Stimulated activated CD4-positive, alpha-beta T cell treated with anti-CD3 and anti-CD28 coated beads, Interleukin-15, amount 100 ng/mL, for 24 hours (primary cell): ENCODE results near the gene PPP6R2.
"Not testable (repeated sequence)": the region's sequence is repeated elsewhere in the genome, so short reads cannot be mapped to it uniquely, and the experiment has no call there.

Experiments
- DNase-seq: peaks from one replicate; pipeline ENCODE4 v3.0.0-alpha.2; 2020

PPP6R2 gene

DNA sequence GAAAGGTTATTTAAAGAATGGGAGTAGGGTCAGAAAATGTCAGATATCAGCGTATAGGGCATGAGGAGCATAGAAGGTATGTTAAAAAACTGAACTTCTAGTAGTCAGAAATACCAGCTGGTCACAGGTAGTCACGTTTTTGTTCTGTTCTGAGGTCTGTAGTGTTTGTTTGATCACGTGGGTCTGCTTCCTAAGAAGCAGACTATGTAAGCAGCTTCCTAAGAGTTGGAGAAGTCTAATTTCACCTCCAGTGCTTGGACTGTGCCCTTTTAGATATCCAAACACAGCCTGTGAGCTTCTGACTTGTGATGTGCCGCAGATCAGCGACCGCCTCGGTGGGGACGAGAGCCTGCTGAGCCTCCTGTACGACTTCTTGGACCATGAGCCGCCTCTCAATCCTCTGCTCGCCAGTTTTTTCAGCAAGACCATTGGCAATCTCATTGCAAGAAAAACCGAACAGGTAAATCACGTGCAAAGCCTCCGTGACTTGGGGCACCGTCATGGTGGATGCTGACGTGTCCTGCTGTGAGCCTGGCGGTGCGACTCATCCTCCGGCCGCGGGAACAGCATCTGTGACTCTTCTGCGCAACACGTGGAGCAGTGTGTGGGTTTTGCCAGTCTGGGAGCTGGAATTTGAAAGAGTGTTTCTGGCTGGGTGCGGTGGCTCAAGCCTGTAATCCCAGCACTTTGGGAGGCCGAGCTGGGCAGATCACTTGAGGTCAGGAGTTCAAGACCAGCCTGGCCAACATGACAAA is 63.5 kb downstream of the PPP6R2 start:
- no peak for DNase-seq

GRCh38 chr22:50408311-50408710 is 65.2 kb downstream of the PPP6R2 start:
- no peak for DNase-seq

DNA sequence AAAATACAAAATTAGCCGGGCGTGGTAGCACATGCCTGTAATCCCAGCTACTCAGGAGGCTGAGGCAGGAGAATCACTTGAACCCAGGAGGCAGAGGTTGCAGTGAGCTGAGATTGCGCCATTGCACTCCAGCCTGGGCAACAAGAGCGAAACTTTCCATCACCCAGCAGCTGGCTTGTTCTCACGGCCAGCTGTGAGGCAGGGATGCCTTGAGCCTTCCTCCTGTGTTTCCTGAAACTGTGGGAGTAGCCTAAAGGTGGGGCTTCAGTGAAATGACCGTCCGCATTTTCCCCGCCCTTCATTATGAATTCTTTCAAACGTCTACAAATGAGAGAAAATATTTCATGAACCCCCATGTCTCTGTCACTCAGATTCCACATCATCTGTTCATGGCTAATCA is 65.8 kb downstream of the PPP6R2 start:
- not testable (repeated sequence) for DNase-seq

- no peak for DNase-seq
These were observed 71.5 kb downstream of the PPP6R2 start for GRCh38 chr22:50414476-50415248.

- DNase-seq: no peak
These were observed 72.3 kb downstream of the PPP6R2 start for GRCh38 chr22:50415426-50415825.

- no peak for DNase-seq
These were observed 73.9 kb downstream of the PPP6R2 start for GRCh38 chr22:50416996-50417395.

DNA sequence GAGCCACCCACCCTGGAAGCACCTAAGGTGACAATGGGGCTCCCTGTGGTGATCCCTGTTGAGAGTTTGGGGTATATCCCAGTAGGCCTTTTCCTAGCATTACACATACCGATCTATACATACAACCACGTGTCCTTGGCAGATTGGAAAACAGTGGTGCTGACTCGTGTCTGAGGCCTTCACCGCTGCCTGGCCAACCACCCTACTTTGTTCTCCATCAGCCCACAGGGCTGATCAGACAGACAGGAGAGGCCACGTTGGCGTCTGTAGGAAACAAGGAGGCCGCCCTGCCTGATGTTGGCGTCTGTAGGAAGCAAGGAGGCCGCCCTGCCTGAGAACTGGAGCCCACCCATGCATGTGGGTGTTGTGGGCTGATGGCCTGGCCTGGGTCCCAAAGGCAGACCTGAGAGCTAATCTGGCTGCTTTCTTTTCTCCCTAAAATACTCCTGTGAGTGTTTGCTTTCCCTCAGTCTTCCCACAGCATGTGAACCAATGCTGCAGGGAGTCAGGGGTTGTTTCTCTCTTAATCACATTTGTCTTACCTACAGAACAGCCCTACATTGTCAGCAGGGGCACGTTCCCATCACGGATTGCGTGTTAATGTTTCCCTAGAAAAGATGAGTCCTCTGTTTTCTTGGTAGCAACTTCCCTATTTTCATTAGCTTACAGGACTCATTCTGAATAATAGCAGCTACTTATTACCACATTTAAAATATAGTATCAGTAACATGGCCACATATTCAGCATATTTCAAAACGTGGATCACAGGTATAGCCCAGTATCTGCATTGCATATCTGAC is 74.5 kb downstream of the PPP6R2 start:
- no peak for DNase-seq

GRCh38 chr22:50418624-50419023 is 75.5 kb downstream of the PPP6R2 start:
- DNase-seq: no peak

DNA sequence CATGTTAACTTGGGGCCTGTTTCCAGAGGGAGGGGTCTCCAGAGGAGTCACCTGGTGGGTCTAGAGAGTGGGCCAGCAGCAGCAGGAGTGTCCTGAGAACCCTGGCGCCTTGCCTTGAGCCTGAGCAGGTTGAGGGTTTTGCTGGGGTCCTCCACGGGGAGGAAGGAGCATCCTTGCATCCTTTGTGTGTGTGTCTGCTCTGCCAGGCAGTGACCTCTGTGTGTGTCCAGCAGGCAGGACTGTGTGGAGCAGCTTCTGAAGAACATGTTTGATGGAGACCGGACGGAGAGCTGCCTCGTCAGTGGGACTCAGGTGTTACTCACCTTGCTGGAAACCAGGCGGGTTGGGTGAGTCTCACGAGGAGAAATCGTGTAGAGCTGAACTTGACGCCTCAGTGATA is 76.0 kb downstream of the PPP6R2 start:
- DNase-seq: no peak

DNA sequence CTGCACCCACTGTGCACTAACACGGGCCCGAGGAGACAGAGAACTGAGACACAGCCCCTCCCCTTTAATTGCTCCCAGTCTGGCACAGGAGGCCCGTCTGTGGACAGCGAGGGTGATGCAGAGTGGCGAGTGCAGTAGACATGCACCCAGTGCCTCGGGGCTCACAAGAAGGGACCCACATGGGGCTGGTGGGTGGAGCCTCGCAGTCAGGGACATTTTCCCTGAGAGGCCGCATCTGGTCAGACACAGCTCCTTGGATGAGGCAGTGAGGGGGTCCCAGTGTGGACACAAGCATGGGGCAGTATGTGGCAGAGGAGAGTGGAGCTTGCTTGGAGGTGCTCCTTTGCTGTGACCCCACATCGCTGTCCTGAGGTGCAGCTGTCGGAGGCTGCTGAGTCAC is 76.9 kb downstream of the PPP6R2 start:
- DNase-seq: no peak

GRCh38 chr22:50420581-50420980 is 77.5 kb downstream of the PPP6R2 start:
- no peak for DNase-seq

DNA sequence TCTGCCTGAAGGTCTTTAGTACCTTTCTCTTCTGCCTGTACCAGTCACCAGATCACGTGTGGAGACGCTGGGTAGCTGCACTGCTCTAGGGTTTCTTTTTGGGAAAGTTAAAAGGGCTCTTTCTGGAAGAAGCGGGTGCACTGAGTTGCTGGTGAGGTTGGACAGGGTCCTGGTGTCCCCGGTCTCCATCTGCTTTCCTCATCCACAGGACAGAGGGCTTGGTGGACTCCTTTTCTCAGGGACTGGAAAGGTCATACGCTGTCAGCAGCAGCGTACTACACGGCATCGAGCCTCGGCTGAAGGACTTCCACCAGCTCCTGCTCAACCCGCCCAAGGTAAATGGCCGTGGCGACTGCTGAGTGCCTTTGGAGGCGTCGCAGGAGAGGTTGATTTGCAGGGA is 78.9 kb downstream of the PPP6R2 start:
- no peak for DNase-seq

DNA sequence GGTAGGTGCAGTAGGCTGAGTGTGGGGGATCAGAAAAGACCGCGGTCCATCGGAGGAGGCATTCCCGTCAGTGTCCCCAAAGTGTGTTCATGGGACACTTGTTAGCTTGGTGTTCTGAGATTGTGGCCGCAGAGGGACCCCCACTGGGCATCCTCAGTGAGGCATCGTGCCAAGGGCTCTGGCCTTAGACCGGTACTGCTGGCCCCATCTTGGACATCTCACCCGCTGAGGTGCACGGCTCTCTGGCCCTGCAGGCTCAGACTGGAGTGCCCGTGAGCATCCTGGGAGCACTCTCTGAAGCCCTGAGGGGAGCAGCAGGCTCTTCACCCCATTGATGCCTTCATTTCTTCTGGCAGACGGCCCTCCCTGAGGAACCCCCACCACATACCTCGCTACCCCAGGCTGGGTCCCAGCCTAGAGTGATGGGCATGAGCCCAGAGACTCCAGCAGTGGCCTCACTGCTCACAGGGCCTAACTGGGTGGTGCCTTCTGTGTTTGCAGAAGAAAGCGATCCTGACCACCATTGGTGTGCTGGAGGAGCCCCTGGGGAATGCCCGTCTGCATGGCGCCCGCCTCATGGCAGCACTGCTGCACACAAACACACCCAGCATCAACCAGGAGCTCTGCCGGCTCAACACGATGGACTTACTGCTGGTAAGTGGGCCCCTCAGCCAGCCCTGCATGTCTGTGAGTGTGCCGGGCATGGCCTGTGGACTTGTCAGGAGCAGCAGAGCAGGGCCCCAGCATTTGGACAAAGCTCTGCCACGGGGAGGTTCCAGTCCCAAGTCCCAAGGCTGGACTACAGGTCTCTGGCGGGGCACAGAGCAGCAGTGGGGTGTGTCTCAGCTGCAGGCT is 80.1 kb downstream of the PPP6R2 start:
- no peak for DNase-seq

DNA sequence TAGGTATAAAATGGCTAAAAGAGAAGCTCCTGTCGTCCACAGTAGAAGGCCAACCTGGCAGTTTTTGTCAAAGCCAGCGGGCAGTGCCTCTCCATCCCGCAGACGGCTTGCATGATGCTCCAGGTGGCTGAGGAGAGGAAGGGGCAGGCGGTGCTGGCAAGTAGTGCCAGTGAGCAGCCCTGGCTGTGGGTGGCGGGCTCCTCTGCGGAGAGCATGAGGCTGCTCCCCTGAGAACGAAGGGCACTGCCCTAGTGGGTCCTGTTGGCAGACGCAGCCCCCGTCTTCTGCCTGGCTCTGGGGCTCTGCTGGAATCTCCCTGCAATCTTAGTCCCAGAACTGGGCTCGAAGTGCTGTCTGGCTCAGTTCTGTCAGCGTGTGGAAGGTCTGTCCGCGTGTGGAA is 80.8 kb downstream of the PPP6R2 start:
- DNase-seq: no peak

DNA sequence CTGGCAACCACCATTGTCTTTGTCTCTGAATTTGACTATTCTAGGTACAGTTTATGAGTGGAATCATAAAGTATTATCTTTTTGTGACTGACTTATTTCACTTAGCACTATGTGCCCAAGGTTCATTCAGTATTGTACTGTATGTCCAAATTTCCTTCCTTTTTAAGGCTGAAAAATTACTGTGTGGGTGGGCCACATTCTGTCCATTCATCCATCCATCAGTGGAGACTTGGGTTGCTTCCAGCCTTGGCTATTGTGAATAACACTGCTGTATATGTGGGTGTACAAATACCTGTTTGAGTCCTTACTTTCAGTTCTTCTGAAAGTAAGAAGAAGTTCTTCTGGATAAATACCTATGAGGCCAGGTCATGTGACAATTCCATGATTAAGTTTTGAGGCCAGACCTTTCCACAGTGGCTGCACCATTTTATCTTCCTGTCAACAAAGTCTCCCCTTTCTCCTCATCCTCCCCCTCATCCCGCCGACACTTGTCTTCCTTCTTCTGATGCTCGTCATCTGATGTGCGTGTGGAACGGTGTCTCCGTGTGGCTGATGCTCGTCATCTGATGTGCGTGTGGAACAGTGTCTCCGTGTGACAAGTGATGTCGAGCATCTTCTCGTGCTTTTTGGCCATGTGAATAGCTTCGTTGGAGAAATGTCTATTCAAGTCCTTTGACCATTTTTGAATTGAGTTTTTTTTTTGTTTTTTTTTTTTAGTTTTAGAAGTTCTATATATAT is 82.2 kb downstream of the PPP6R2 start:
- DNase-seq: no peak

DNA sequence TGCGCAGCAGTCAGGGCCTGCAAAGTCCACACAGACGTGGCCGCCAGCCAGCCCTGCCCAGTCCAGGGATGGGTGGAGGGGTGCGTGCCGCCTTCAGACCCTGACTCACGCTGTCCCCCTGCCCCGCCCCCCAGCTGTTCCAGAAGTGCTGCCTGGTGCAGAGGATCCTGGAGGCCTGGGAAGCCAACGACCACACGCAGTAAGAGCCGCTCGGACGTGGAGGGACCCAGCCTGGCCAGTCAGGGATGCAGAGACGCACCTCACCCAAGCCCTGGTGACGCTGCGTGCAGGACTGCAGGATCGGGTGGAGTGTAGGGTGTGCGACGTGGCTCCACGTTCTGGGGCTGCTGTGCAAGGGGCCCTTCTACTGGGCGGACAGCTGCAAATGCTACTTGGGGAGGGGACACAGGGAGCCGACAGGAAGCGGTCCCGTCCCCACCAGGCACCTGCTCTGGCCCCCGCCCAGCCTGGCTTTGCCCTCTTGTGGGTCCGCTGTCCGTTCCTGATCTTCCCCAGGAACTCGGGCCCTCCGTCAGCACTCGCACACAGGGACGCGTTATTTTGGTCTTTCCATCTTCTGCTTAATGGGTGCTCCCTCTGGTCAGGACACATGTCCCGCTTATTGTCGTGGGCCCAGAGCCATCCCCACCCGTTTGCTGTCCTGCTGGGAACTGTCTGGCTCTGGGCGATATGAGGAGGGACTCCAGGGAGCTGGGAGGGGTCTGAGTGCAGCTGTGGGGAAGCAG is 89.2 kb downstream of the PPP6R2 start:
- DNase-seq: no peak

DNA sequence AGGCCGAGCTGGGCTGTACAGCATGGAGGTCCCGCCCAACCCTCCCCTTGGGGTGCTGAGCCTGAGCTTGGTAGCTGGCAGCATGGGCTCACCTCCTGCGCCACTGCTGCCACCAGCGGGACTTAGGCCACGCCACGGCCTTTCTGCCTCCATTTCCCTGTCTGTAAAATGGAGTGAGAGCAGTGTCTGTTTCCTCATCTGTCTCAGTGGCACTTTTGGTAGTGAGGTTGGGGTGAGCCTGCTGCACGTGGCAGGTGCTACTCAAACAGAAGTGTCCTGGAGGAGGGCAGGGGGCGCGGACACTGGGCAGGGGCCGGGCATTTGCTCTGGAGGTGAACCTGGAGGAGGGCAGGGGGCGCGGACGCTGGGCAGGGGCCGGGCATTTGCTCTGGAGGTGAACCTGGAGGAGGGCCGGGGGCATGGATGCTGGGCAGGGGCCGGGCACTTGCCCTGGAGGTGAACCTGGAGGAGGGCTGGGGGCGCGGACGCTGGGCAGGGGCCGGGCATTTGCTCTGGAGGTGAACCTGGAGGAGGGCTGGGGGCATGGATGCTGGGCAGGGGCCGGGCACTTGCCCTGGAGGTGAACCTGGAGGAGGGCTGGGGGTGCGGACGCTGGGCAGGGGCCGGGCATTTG is 89.9 kb downstream of the PPP6R2 start:
- not testable (repeated sequence) for DNase-seq

- DNase-seq: no peak
These were observed 91.7 kb downstream of the PPP6R2 start for GRCh38 chr22:50434849-50435248.

- DNase-seq: no peak
These were observed 92.3 kb downstream of the PPP6R2 start for GRCh38 chr22:50435291-50436014.
